ENCODE results near the gene SASH1.

GRCh38 chr6:148304976-148305375 lies 37.7 kb upstream of the SASH1 start:
- no peak for TF ChIP-seq FOXA1 (IDR thresholded peaks at IDR 0.05)
- TF ChIP-seq FOXM1 (IDR thresholded peaks at IDR 0.05; ENCODE audit: borderline replicate concordance) = no peak
- no peak for TF ChIP-seq SUZ12 (IDR thresholded peaks at IDR 0.05)
- TF ChIP-seq LEF1 (IDR thresholded peaks at IDR 0.05; ENCODE audit: borderline replicate concordance) = no peak
- TF ChIP-seq SP1 (IDR thresholded peaks at IDR 0.05) = no peak
- TF ChIP-seq TARDBP (IDR thresholded peaks at IDR 0.05) = no peak
- no peak for TF ChIP-seq ZNF384 (IDR thresholded peaks at IDR 0.05)
- TF ChIP-seq HDGF (IDR thresholded peaks at IDR 0.05; ENCODE audit: borderline replicate concordance) = no peak
- TF ChIP-seq ARNT (IDR thresholded peaks at IDR 0.05) = no peak
- no peak for TF ChIP-seq BHLHE40 (IDR thresholded peaks at IDR 0.05; ENCODE audit: borderline replicate concordance)
- no peak for TF ChIP-seq NFRKB (IDR thresholded peaks at IDR 0.05)
- no peak for TF ChIP-seq ELF4 (IDR thresholded peaks at IDR 0.05)
- TF ChIP-seq PKNOX1 (IDR thresholded peaks at IDR 0.05) = no peak
